MM.1S (cell line): ENCODE data around the gene TP73.

Experiments
- DNase-seq: peaks from one replicate; pipeline ENCODE4 v3.0.0-alpha.2; 2015
- H2AFZ ChIP-seq: fragments of 300-600 bp; sonication (generic); 2 replicates; pipeline ENCODE4 v1.6.0; 2016; ENCODE audit warnings: antibody characterized with exemption, low read length
- H3F3A ChIP-seq: fragments of 300-600 bp; sonication (generic); 2 replicates; pipeline ENCODE4 v1.6.1; 2016; ENCODE audit warnings: mild to moderate bottlenecking, antibody characterized with exemption, low read length, moderate library complexity, mixed read lengths; ENCODE audit not compliant: insufficient read depth
- H3K27ac ChIP-seq: fragments of 300-600 bp; sonication (generic); 2 replicates; pipeline ENCODE4 v1.5.1; 2016; ENCODE audit warnings: mild to moderate bottlenecking, low read length
- H3K27me3 ChIP-seq: fragments of 300-600 bp; sonication (generic); replicated peaks from 2 replicates; pipeline ENCODE4 v1.6.0; 2016; ENCODE audit warnings: low read length; ENCODE audit not compliant: insufficient read depth
- H3K36me3 ChIP-seq: fragments of 300-600 bp; sonication (generic); replicated peaks from 2 replicates; pipeline ENCODE4 v1.6.1; 2016; ENCODE audit warnings: mild to moderate bottlenecking, low read length, mixed read lengths; ENCODE audit not compliant: insufficient read depth
- H3K4me1 ChIP-seq: fragments of 300-600 bp; sonication (generic); 2 replicates; pipeline ENCODE4 v1.6.1; 2016; ENCODE audit warnings: low read length, mixed read lengths
- H3K4me2 ChIP-seq: fragments of 300-600 bp; sonication (generic); 2 replicates; pipeline ENCODE4 v1.6.0; 2016; ENCODE audit warnings: low read depth, low read length
- H3K4me3 ChIP-seq: fragments of 300-600 bp; sonication (generic); 2 replicates; pipeline ENCODE4 v1.5.1; 2016; ENCODE audit warnings: low read length, mixed read lengths
- H3K79me2 ChIP-seq: fragments of 300-600 bp; sonication (generic); 2 replicates; pipeline ENCODE4 v1.6.1; 2016; ENCODE audit warnings: mixed run types, low read length, mixed read lengths
- H3K9ac ChIP-seq: fragments of 300-600 bp; sonication (generic); 2 replicates; pipeline ENCODE4 v1.6.1; 2016; ENCODE audit warnings: low read length, mixed read lengths
- H3K9me2 ChIP-seq: fragments of 300-600 bp; sonication (generic); replicated peaks from 2 replicates; pipeline ENCODE4 v1.6.1; 2016; ENCODE audit warnings: mild to moderate bottlenecking, low read length, mixed read lengths; ENCODE audit not compliant: insufficient read depth
- H3K9me3 ChIP-seq: fragments of 300-600 bp; sonication (generic); replicated peaks from 2 replicates; pipeline ENCODE4 v1.6.1; 2016; ENCODE audit warnings: mild to moderate bottlenecking, low read length, mixed read lengths; ENCODE audit not compliant: insufficient read depth
- H4K20me1 ChIP-seq: fragments of 300-600 bp; sonication (generic); 2 replicates; pipeline ENCODE4 v1.6.1; 2016; ENCODE audit warnings: mild to moderate bottlenecking, low read length, moderate library complexity, mixed read lengths; ENCODE audit not compliant: insufficient read depth
- EZH2 ChIP-seq: fragments of 300-600 bp; sonication (generic); optimal IDR thresholded peaks from 2 replicates; pipeline ENCODE3; 2017; ENCODE audit warnings: low read depth, mild to moderate bottlenecking, antibody characterized with exemption, low read length, mixed read lengths
- EZH2phosphoT487 ChIP-seq: fragments of 300-600 bp; sonication (generic); IDR thresholded peaks from 2 replicates; pipeline ENCODE4 v1.6.1; 2018; ENCODE audit warnings: antibody characterized with exemption, low read length
- TF ChIP-seq, protein P1 (sequence below): fragments of 300-600 bp; sonication (generic); IDR thresholded peaks from 2 replicates; pipeline ENCODE4 v1.5.1; 2016; ENCODE audit warnings: antibody characterized with exemption, low read length, mixed read lengths

The TP73 gene

GRCh38 chr1:3736708-3737107, 84.4 kb downstream of the TP73 start:
- Histone ChIP-seq H3K9ac (no peak overlapping the region), H3K9me2 (no peaks in the 10 kb centered on the region), H3K27ac (no peak overlapping the region), H4K20me1 (no peaks in the 10 kb centered on the region), H3F3A (no peaks in the 10 kb centered on the region), H3K4me3 (no peak overlapping the region), H2AFZ (no peak overlapping the region), H3K36me3 (no peaks in the 10 kb centered on the region), H3K9me3 (no peaks in the 10 kb centered on the region), H3K79me2 (no peaks in the 10 kb centered on the region), H3K4me1 (no peaks in the 10 kb centered on the region), H3K27me3 (no peaks in the 10 kb centered on the region), H3K4me2 (no peak overlapping the region)
- TF ChIP-seq EZH2 = no peak
- no peak for TF ChIP-seq EZH2phosphoT487
- no peak for DNase-seq

- H3K79me2 ChIP-seq = no peaks in the 10 kb centered on the region
- no peak for TF ChIP-seq EZH2
- TF ChIP-seq, protein P1, sequence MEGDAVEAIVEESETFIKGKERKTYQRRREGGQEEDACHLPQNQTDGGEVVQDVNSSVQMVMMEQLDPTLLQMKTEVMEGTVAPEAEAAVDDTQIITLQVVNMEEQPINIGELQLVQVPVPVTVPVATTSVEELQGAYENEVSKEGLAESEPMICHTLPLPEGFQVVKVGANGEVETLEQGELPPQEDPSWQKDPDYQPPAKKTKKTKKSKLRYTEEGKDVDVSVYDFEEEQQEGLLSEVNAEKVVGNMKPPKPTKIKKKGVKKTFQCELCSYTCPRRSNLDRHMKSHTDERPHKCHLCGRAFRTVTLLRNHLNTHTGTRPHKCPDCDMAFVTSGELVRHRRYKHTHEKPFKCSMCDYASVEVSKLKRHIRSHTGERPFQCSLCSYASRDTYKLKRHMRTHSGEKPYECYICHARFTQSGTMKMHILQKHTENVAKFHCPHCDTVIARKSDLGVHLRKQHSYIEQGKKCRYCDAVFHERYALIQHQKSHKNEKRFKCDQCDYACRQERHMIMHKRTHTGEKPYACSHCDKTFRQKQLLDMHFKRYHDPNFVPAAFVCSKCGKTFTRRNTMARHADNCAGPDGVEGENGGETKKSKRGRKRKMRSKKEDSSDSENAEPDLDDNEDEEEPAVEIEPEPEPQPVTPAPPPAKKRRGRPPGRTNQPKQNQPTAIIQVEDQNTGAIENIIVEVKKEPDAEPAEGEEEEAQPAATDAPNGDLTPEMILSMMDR = no peak
- no peak for TF ChIP-seq EZH2phosphoT487
- no peaks in the 10 kb centered on the region for H3K4me1 ChIP-seq
- no peak overlapping the region for H3K27ac ChIP-seq
- no peak overlapping the region for H2AFZ ChIP-seq
- H3K9me2 ChIP-seq = no peaks in the 10 kb centered on the region
- H3K9me3 ChIP-seq = no peaks in the 10 kb centered on the region
- H3K4me3 ChIP-seq = no peak overlapping the region
- H3K27me3 ChIP-seq = no peaks in the 10 kb centered on the region
- DNase-seq = no peak
- H3K36me3 ChIP-seq = no peaks in the 10 kb centered on the region
- H3K4me2 ChIP-seq = no peak overlapping the region
- H3F3A ChIP-seq = no peaks in the 10 kb centered on the region
- no peak overlapping the region for H3K9ac ChIP-seq
- no peaks in the 10 kb centered on the region for H4K20me1 ChIP-seq
These were observed 86.6 kb downstream of the TP73 start for GRCh38 chr1:3738943-3739342.

GRCh38 chr1:3740042-3740441, 87.7 kb downstream of the TP73 start:
- Histone ChIP-seq H3K9ac (no peak overlapping the region), H4K20me1 (no peaks in the 10 kb centered on the region), H3K4me1 (no peaks in the 10 kb centered on the region), H3K27me3 (no peaks in the 10 kb centered on the region), H3K9me3 (no peaks in the 10 kb centered on the region), H3K27ac (no peak overlapping the region), H3F3A (no peaks in the 10 kb centered on the region), H3K4me3 (no peak overlapping the region), H3K36me3 (no peaks in the 10 kb centered on the region), H3K9me2 (no peaks in the 10 kb centered on the region), H2AFZ (no peak overlapping the region), H3K79me2 (no peaks in the 10 kb centered on the region), H3K4me2 (no peak overlapping the region)
- TF ChIP-seq, protein P1 = no peak
- TF ChIP-seq EZH2 (no peak), EZH2phosphoT487 (no peak)
- DNase-seq = no peak

GRCh38 chr1:3740752-3741151, 88.4 kb downstream of the TP73 start:
- H3K4me1 ChIP-seq = no peaks in the 10 kb centered on the region
- no peak for DNase-seq
- no peaks in the 10 kb centered on the region for H3K27me3 ChIP-seq
- H4K20me1 ChIP-seq = no peaks in the 10 kb centered on the region
- TF ChIP-seq EZH2 (no peak), EZH2phosphoT487 (no peak)
- TF ChIP-seq, protein P1 = no peak
- no peaks in the 10 kb centered on the region for H3K9me2 ChIP-seq
- H3K4me2 ChIP-seq = no peak overlapping the region
- no peak overlapping the region for H3K27ac ChIP-seq
- no peaks in the 10 kb centered on the region for H3K9me3 ChIP-seq
- H3F3A ChIP-seq = no peaks in the 10 kb centered on the region
- no peaks in the 10 kb centered on the region for H3K79me2 ChIP-seq
- H3K36me3 ChIP-seq = no peaks in the 10 kb centered on the region
- H2AFZ ChIP-seq = no peak overlapping the region
- H3K4me3 ChIP-seq = no peak overlapping the region
- H3K9ac ChIP-seq = no peak overlapping the region
